HepG2 (cell line): ENCODE results near the gene ZNF334. TPM values are rescaled to one million over a fixed set of nuclear protein-coding genes. Genes with fewer than 3 reads are reported as not detected.
A peak's percentile ranks its signal among the peaks of the same experiment; 100 is the strongest.

Experiments used
- BCL6 ChIP-seq: IDR thresholded peaks from 2 replicates; pipeline ENCODE4 v1.6.1; 2016; ENCODE audit warnings: missing genetic modification reagents, missing compliant biosample characterization
- CCDC6 ChIP-seq: sonication (generic); formaldehyde crosslinking; IDR thresholded peaks from 2 replicates; pipeline ENCODE4 v1.8.1; 2022; ENCODE audit warnings: mild to moderate bottlenecking, missing genetic modification reagents, moderate library complexity
- CEBPG ChIP-seq: IDR thresholded peaks from 2 replicates; pipeline ENCODE4 v1.6.1; 2016
- CENPBD1 ChIP-seq: sonication (generic); formaldehyde crosslinking; IDR thresholded peaks from 2 replicates; pipeline ENCODE4 v1.8.0; 2022; ENCODE audit warnings: missing genetic modification reagents, low read depth, mild to moderate bottlenecking, borderline replicate concordance
- ELF3 ChIP-seq: IDR thresholded peaks from 2 replicates; pipeline ENCODE4 v1.6.1; 2016; ENCODE audit warnings: missing genetic modification reagents, missing compliant biosample characterization
- HMGXB3 ChIP-seq: sonication (generic); formaldehyde crosslinking; IDR thresholded peaks from 2 replicates; pipeline ENCODE4 v1.4.0; 2020; ENCODE audit warnings: missing genetic modification reagents, borderline replicate concordance
- KLF6 ChIP-seq: IDR thresholded peaks from 2 replicates; pipeline ENCODE4 v1.8.0; 2016; ENCODE audit warnings: missing biosample characterization, missing genetic modification reagents
- LRRFIP1 ChIP-seq: sonication (generic); formaldehyde crosslinking; conservative IDR thresholded peaks from 2 replicates; pipeline ENCODE4 v1.4.0; 2020; ENCODE audit warnings: missing genetic modification reagents
- NFAT5 ChIP-seq: sonication (generic); formaldehyde crosslinking; IDR thresholded peaks from 2 replicates; pipeline ENCODE4 v1.4.0; 2020; ENCODE audit warnings: missing genetic modification reagents
- PLSCR1 ChIP-seq: sonication (generic); formaldehyde crosslinking; IDR thresholded peaks from 2 replicates; pipeline ENCODE4 v1.5.0; 2020; ENCODE audit warnings: missing genetic modification reagents, mild to moderate bottlenecking, borderline replicate concordance
- RARG ChIP-seq: sonication (generic); formaldehyde crosslinking; IDR thresholded peaks from 2 replicates; pipeline ENCODE4 v1.4.0; 2020; ENCODE audit warnings: low read depth, mild to moderate bottlenecking, missing genetic modification reagents
- TOPORS ChIP-seq: sonication (generic); formaldehyde crosslinking; IDR thresholded peaks from 2 replicates; pipeline ENCODE4 v1.8.0; 2023; ENCODE audit warnings: mild to moderate bottlenecking, missing genetic modification reagents
- ZNF235 ChIP-seq: sonication (generic); formaldehyde crosslinking; IDR thresholded peaks from 2 replicates; pipeline ENCODE4 v1.8.1; 2023; ENCODE audit warnings: mild to moderate bottlenecking, missing genetic modification reagents, borderline replicate concordance
- ZNF253 ChIP-seq: sonication (generic); formaldehyde crosslinking; IDR thresholded peaks from 2 replicates; pipeline ENCODE4 v1.8.0; 2022; ENCODE audit warnings: mild to moderate bottlenecking, missing genetic modification reagents, borderline replicate concordance
- ZNF326 ChIP-seq: sonication (generic); formaldehyde crosslinking; IDR thresholded peaks from 2 replicates; pipeline ENCODE4 v1.4.0; 2020; ENCODE audit warnings: missing genetic modification reagents, borderline replicate concordance
- ZNF749 ChIP-seq: sonication (generic); formaldehyde crosslinking; IDR thresholded peaks from 2 replicates; pipeline ENCODE4 v1.8.0; 2022; ENCODE audit warnings: mild to moderate bottlenecking, missing genetic modification reagents, moderate library complexity, borderline replicate concordance
- ZSCAN22 ChIP-seq: sonication (generic); formaldehyde crosslinking; IDR thresholded peaks from 2 replicates; pipeline ENCODE4 v1.4.0; 2020; ENCODE audit warnings: mild to moderate bottlenecking, missing genetic modification reagents
- polyA plus RNA-seq, 8 experiments: library from polyadenylated mRNA; depleted of rRNA in 3 of 8; stranded (reverse) in 7 of 8; unstranded in 1 of 8; fragments of >200 nt; fragmentation: Illumina TruSeq in 4 of 8; extraction: Trizol in 4 of 8; gene quantifications; 2 replicates each; pipeline versions ENCODE4 v1.2.1 to v1.2.3, GENCODE V29; 2011 to 2016; ENCODE audit warnings: low read depth in 4 of 8, missing spikeins in 1 of 8, mixed read lengths in 1 of 8; ENCODE audit not compliant: insufficient read depth in 1 of 8
- total RNA-seq, 5 experiments: library from RNA; depleted of rRNA; stranded (reverse); fragments of >200 nt; fragmentation: Illumina TruSeq; extraction: Trizol; gene quantifications; 2 replicates each; pipeline ENCODE4 v1.2.3, GENCODE V29; 2016; ENCODE audit warnings: low read depth in 1 of 5

ZNF334 gene
- total and polyA plus RNA-seq, 2 of the 13 experiments (the other 11 are each of a cell fraction or from before 2014, with no cell fraction given), result 4.8 to 7.8 TPM

- TF ChIP-seq HMGXB3 (CRISPR knock-in tag) (no peak), ZNF326 (no peak), ELF3 (CRISPR knock-in tag) (no peak), LRRFIP1 (CRISPR knock-in tag) (no peak), KLF6 (CRISPR knock-in tag) (no peak), BCL6 (peak; percentile 33; the same call in 1 of the 2 replicates), NFAT5 (CRISPR knock-in tag) (no peak), CEBPG (CRISPR knock-in tag) (0 out of 2 replicates have a peak, but pooled peaks have one; percentile 44), ZSCAN22 (no peak), PLSCR1 (CRISPR knock-in tag) (no peak), ZNF749 (CRISPR knock-in tag) (no peak), RARG (CRISPR knock-in tag) (no peak), ZNF253 (CRISPR knock-in tag) (no peak), CCDC6 (CRISPR knock-in tag) (no peak), ZNF235 (CRISPR knock-in tag) (no peak), CENPBD1 (CRISPR knock-in tag) (no peak), TOPORS (CRISPR knock-in tag) (no peak)
Measured at GRCh38 chr20:46544576-46544975, 31.2 kb upstream of the ZNF334 start (continued).
